ENCODE data around the gene DAD1.

DNA sequence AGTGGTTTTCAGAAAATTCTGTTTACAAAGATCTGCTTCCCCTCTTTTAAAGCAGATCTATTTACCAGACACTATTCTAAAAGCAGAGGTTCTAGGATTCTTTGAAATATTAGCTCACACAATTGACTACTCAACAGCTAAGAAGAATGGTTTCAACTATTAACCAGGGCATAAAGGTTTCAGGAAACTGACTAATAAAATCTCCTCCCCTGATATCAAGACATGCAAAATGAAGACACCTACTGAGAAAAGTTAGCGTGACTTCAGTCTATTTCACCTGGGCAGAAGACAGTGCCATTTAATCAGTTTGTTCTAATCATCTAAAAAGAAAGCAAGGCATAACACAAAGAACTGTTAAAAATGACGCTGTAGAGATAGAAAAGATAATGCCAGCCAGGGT is 22.2 kb downstream of the DAD1 start:
- TF ChIP-seq POLR2A (IDR thresholded peaks at IDR 0.05) = no peak
- TF ChIP-seq, protein P1, sequence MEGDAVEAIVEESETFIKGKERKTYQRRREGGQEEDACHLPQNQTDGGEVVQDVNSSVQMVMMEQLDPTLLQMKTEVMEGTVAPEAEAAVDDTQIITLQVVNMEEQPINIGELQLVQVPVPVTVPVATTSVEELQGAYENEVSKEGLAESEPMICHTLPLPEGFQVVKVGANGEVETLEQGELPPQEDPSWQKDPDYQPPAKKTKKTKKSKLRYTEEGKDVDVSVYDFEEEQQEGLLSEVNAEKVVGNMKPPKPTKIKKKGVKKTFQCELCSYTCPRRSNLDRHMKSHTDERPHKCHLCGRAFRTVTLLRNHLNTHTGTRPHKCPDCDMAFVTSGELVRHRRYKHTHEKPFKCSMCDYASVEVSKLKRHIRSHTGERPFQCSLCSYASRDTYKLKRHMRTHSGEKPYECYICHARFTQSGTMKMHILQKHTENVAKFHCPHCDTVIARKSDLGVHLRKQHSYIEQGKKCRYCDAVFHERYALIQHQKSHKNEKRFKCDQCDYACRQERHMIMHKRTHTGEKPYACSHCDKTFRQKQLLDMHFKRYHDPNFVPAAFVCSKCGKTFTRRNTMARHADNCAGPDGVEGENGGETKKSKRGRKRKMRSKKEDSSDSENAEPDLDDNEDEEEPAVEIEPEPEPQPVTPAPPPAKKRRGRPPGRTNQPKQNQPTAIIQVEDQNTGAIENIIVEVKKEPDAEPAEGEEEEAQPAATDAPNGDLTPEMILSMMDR (IDR thresholded peaks at IDR 0.05) = no peak
- no peak for TF ChIP-seq EP300 (IDR thresholded peaks at IDR 0.05)
- no peak for TF ChIP-seq POLR2AphosphoS5 (IDR thresholded peaks at IDR 0.05)

All from sigmoid colon (tissue), 4 donors.